Measurements from ENCODE around the gene IFRD2. TPM values are rescaled to one million over a fixed set of nuclear protein-coding genes. Genes with fewer than 3 reads are reported as not detected.
"Not testable (repeated sequence)": the region's sequence is repeated elsewhere in the genome, so short reads cannot be mapped to it uniquely, and the experiment has no call there.

IFRD2 gene
- total and polyA plus RNA-seq, 4 donors, result 34.6 to 58.8 (median 47.0) TPM

GRCh38 chr3:50245831-50246516 lies 46.3 kb downstream of the IFRD2 start:
- WGBS, 2 donors, result 1 to 2% methylated on average over 20 to 25 of the region's 25 CpGs
- H3K27me3 ChIP-seq (ENCODE audit: control insufficient read depth in 1 of 2, insufficient read depth in 2 of 2, low read length in 1 of 2), result no peaks in the 10 kb centered on the region
- intact Hi-C loops (cut with DNase I), result loop anchor here in 1 of 2 donors (2.0 kb wide), 1 partner anchor 19 kb away; no protein-coding TSS in a partner anchor

DNA sequence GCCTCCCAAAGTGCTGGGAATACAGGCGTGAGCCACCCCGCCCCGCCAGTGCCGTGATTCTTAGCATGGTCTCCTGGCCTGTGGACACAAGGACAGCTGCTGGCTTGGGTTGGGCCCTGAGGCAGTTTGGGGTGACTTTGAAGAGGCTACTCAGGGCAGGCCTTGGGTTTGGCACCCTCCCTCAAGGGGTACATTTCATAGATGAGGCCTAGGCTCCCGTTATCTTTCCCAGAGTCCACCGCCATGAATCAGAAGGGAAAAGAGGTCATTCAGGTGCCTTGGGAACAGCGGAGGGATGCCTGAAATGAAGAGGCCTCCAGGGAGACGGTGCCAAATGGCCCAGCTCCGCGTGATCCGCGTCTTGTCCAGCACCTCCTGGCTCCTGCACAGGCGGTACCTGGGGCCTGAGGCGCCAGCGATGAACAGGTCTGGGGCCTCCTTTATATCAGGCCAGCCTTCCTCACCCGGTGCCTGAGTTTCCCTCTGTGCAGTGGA lies 46.9 kb downstream of the IFRD2 start:
- peaks cover 0 to 2% of the 10 kb centered on the region in 2 donors for H3K4me1 ChIP-seq (ENCODE audit: control insufficient read depth in 1 of 2, insufficient read depth in 2 of 2, low read length in 2 of 2)
- ATAC-seq (ENCODE audit: low FRiP score), result no peak
- H3K27ac ChIP-seq (ENCODE audit: low read depth in 1 of 2, low read length in 2 of 2), result no peak overlapping the region
- intact Hi-C loops (cut with DNase I), result loop anchor here in 1 of 2 donors (2.0 kb wide), 1 partner anchor 18 kb away; no protein-coding TSS in a partner anchor
- H3K27me3 ChIP-seq (ENCODE audit: control insufficient read depth in 1 of 2, insufficient read depth in 2 of 2, low read length in 1 of 2), result no peaks in the 10 kb centered on the region
- no peaks in the 10 kb centered on the region for H3K9me3 ChIP-seq (ENCODE audit: control insufficient read depth, low read length)
- DNase-seq, result peak in 1 of 2 donors; percentile 50
- no peaks in the 10 kb centered on the region for H3K36me3 ChIP-seq (ENCODE audit: control insufficient read depth in 1 of 2, insufficient read depth in 2 of 2, low read length in 1 of 2)
- no peak overlapping the region for H3K4me3 ChIP-seq (ENCODE audit: low read length in 2 of 2)
- WGBS, 2 donors, result 50 to 55% methylated on average over 15 to 16 of the region's 16 CpGs

More at GRCh38 chr3:50245831-50246516, 46.3 kb downstream of the IFRD2 start:
- H3K9me3 ChIP-seq (ENCODE audit: control insufficient read depth, low read length), result no peaks in the 10 kb centered on the region
- peak overlapping the region in 1 of 2 donors; percentile 30 for H3K27ac ChIP-seq (ENCODE audit: low read depth in 1 of 2, low read length in 2 of 2)
- H3K36me3 ChIP-seq (ENCODE audit: control insufficient read depth in 1 of 2, insufficient read depth in 2 of 2, low read length in 1 of 2), result no peaks in the 10 kb centered on the region
- H3K4me3 ChIP-seq (ENCODE audit: low read length in 2 of 2), result no peak overlapping the region
- H3K4me1 ChIP-seq (ENCODE audit: control insufficient read depth in 1 of 2, insufficient read depth in 2 of 2, low read length in 2 of 2), result peaks cover 0 to 2% of the 10 kb centered on the region in 2 donors
- ATAC-seq (ENCODE audit: low FRiP score) (peak; percentile 90), DNase-seq (peak; percentile 95 to 98)

GRCh38 chr3:50244813-50245212 lies 47.4 kb downstream of the IFRD2 start:
- 77 to 78% methylated on average over 6 of the region's 6 CpGs for WGBS, 2 donors
- not testable (repeated sequence) for H3K36me3 ChIP-seq (ENCODE audit: control insufficient read depth in 1 of 2, insufficient read depth in 2 of 2, low read length in 1 of 2); H3K9me3 ChIP-seq (ENCODE audit: control insufficient read depth, low read length); H3K27ac ChIP-seq (ENCODE audit: low read depth in 1 of 2, low read length in 2 of 2); H3K27me3 ChIP-seq (ENCODE audit: control insufficient read depth in 1 of 2, insufficient read depth in 2 of 2, low read length in 1 of 2); H3K4me1 ChIP-seq (ENCODE audit: control insufficient read depth in 1 of 2, insufficient read depth in 2 of 2, low read length in 2 of 2); H3K4me3 ChIP-seq (ENCODE audit: low read length in 2 of 2); ATAC-seq (ENCODE audit: low FRiP score)
- intact Hi-C loops (cut with DNase I), result loop anchor here in 1 of 2 donors (2.0 kb wide), 1 partner anchor 18 kb away; no protein-coding TSS in a partner anchor
- DNase-seq, result peak in 1 of 2 donors; percentile 51

GRCh38 chr3:50243543-50243895 lies 48.7 kb downstream of the IFRD2 start:
- Histone ChIP-seq H3K4me1 (ENCODE audit: control insufficient read depth in 1 of 2, insufficient read depth in 2 of 2, low read length in 2 of 2) (peaks cover 0 to 2% of the 10 kb centered on the region in 2 donors), H3K36me3 (ENCODE audit: control insufficient read depth in 1 of 2, insufficient read depth in 2 of 2, low read length in 1 of 2) (no peaks in the 10 kb centered on the region), H3K9me3 (ENCODE audit: control insufficient read depth, low read length) (no peaks in the 10 kb centered on the region), H3K27ac (ENCODE audit: low read depth in 1 of 2, low read length in 2 of 2) (peak overlapping the region in 1 of 2 donors; percentile 29), H3K27me3 (ENCODE audit: control insufficient read depth in 1 of 2, insufficient read depth in 2 of 2, low read length in 1 of 2) (no peaks in the 10 kb centered on the region), H3K4me3 (ENCODE audit: low read length in 2 of 2) (no peak overlapping the region)
- intact Hi-C loops (cut with DNase I), result no loop called here
- ATAC-seq (ENCODE audit: low FRiP score) (no peak), DNase-seq (no peak)
- 52 to 60% methylated on average over 4 of the region's 4 CpGs for WGBS, 2 donors

DNA sequence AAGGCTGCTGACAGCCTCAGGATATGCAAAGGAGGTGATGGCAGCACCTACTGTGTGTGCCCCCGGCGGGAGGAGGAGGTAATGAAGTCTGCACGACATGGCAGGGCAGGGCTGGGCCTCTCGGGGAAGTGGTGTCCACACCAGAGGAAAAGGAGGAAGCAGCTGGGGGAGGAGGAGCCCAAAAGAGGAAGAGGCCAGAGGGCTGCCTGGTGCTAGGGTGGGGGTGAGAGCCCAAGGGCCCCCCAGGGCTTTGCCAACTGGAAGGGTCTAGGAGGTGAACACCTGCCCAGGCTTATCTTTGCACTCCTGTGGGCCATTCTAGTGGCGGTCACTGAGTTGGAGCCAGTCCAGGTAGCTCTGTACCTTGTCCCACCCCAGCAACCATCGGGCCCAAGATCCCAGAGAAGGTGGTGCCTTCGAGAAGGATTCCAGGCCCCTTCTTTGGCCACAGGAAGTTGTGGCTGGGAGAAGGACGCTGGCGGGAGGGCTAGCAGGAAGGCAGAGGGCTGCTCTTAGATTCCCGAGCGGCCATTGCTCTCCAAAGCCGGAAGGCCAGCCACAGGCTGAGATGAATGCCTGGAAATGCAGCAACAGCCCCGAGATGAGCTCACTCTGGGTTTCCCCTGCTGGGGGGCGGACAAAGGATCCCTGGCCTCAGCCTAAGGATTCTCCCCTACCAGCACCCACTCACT lies 49.2 kb downstream of the IFRD2 start:
- ATAC-seq (ENCODE audit: low FRiP score) (peak; percentile 6), DNase-seq (peak; percentile 85 to 91)
- peaks cover 0 to 2% of the 10 kb centered on the region in 2 donors for H3K4me1 ChIP-seq (ENCODE audit: control insufficient read depth in 1 of 2, insufficient read depth in 2 of 2, low read length in 2 of 2)
- H3K9me3 ChIP-seq (ENCODE audit: control insufficient read depth, low read length), result no peaks in the 10 kb centered on the region
- H3K36me3 ChIP-seq (ENCODE audit: control insufficient read depth in 1 of 2, insufficient read depth in 2 of 2, low read length in 1 of 2), result no peaks in the 10 kb centered on the region
- 29 to 37% methylated on average over 14 of the region's 14 CpGs for WGBS, 2 donors
- peak overlapping the region in 1 of 2 donors; percentile 54 for H3K27ac ChIP-seq (ENCODE audit: low read depth in 1 of 2, low read length in 2 of 2)
- no peak overlapping the region for H3K4me3 ChIP-seq (ENCODE audit: low read length in 2 of 2)
- intact Hi-C loops (cut with DNase I), result no loop called here
- no peaks in the 10 kb centered on the region for H3K27me3 ChIP-seq (ENCODE audit: control insufficient read depth in 1 of 2, insufficient read depth in 2 of 2, low read length in 1 of 2)

DNA sequence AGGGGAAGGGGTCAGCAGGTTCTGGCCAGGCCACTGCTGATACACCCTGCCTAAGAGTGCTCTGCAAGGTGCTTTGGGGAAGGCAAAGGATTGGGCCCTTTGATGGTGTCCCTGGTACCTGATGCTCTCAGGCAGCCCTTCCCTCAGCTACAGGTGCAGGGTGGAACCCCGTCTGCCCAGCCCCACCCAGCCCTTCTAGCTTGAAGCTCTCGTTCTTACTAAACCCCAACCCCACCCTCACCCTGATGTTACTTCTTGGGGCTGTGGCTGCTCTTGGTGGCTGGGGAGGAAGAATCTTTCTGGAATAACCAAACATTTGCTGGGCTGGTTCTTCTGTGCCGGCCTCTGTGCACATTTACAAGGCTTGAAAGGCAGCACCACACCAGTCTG lies 49.9 kb downstream of the IFRD2 start:
- DNase-seq (no peak), ATAC-seq (ENCODE audit: low FRiP score) (no peak)
- WGBS, 2 donors, result 51% methylated on average over 3 of the region's 3 CpGs
- peak overlapping the region in 1 of 2 donors; percentile 54 for H3K27ac ChIP-seq (ENCODE audit: low read depth in 1 of 2, low read length in 2 of 2)
- peaks cover 0 to 2% of the 10 kb centered on the region in 2 donors for H3K4me1 ChIP-seq (ENCODE audit: control insufficient read depth in 1 of 2, insufficient read depth in 2 of 2, low read length in 2 of 2)
- H3K4me3 ChIP-seq (ENCODE audit: low read length in 2 of 2), result no peak overlapping the region
- H3K27me3 ChIP-seq (ENCODE audit: control insufficient read depth in 1 of 2, insufficient read depth in 2 of 2, low read length in 1 of 2), result no peaks in the 10 kb centered on the region
- intact Hi-C loops (cut with DNase I), result no loop called here
- H3K9me3 ChIP-seq (ENCODE audit: control insufficient read depth, low read length), result no peaks in the 10 kb centered on the region
- H3K36me3 ChIP-seq (ENCODE audit: control insufficient read depth in 1 of 2, insufficient read depth in 2 of 2, low read length in 1 of 2), result no peaks in the 10 kb centered on the region

DNA sequence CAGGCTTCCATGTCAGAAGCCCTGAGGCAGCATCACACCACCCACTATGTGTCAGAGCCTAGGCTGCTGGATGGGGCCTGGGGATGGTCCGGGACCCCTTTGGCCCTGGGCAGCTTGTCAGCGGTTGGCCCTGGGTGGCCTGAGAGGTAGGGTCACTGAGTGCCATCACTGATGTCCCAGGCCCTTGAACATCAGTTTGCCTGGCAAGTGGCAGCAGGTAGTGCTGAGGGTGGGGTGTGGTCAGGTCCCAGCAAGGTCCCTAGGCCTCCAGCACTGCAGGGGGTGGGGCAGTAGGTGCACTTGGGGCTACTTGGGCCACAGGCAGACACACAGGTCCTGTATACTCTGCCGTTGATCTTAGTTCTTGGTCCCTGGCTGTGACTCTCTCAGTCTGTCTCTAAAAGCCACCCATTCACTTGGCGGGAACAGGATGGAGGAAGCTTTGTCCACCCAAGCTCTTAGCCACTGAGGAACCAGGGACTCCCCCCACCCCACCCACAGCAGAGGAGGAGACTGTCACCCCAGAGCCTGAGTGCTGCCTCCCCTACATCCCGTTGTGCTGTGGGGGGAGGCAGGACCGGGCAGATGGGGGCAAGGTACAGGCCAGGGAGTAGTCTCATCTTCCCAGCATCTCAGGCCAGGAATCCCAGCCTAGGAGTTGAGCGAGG lies 50.4 kb downstream of the IFRD2 start:
- H3K4me3 ChIP-seq (ENCODE audit: low read length in 2 of 2), result no peak overlapping the region
- WGBS, 2 donors, result 60 to 62% methylated on average over 7 of the region's 7 CpGs
- intact Hi-C loops (cut with DNase I), result no loop called here
- no peaks in the 10 kb centered on the region for H3K36me3 ChIP-seq (ENCODE audit: control insufficient read depth in 1 of 2, insufficient read depth in 2 of 2, low read length in 1 of 2)
- no peaks in the 10 kb centered on the region for H3K27me3 ChIP-seq (ENCODE audit: control insufficient read depth in 1 of 2, insufficient read depth in 2 of 2, low read length in 1 of 2)
- H3K9me3 ChIP-seq (ENCODE audit: control insufficient read depth, low read length), result no peaks in the 10 kb centered on the region
- ATAC-seq (ENCODE audit: low FRiP score) (no peak), DNase-seq (peak in 1 of 2 donors; percentile 45)
- H3K4me1 ChIP-seq (ENCODE audit: control insufficient read depth in 1 of 2, insufficient read depth in 2 of 2, low read length in 2 of 2), result peaks cover 0 to 2% of the 10 kb centered on the region in 2 donors
- H3K27ac ChIP-seq (ENCODE audit: low read depth in 1 of 2, low read length in 2 of 2), result peak overlapping the region in 1 of 2 donors; percentile 9

- Histone ChIP-seq H3K27me3 (ENCODE audit: control insufficient read depth in 1 of 2, insufficient read depth in 2 of 2, low read length in 1 of 2) (no peaks in the 10 kb centered on the region), H3K36me3 (ENCODE audit: control insufficient read depth in 1 of 2, insufficient read depth in 2 of 2, low read length in 1 of 2) (no peaks in the 10 kb centered on the region), H3K4me1 (ENCODE audit: control insufficient read depth in 1 of 2, insufficient read depth in 2 of 2, low read length in 2 of 2) (peaks cover 0 to 2% of the 10 kb centered on the region in 2 donors), H3K27ac (ENCODE audit: low read depth in 1 of 2, low read length in 2 of 2) (peak overlapping the region in 1 of 2 donors; percentile 7), H3K9me3 (ENCODE audit: control insufficient read depth, low read length) (no peaks in the 10 kb centered on the region), H3K4me3 (ENCODE audit: low read length in 2 of 2) (no peak overlapping the region)
- ATAC-seq (ENCODE audit: low FRiP score), result no peak
- 46 to 51% methylated on average over 4 of the region's 4 CpGs for WGBS, 2 donors
- no peak for DNase-seq
- intact Hi-C loops (cut with DNase I), result no loop called here
Measured at GRCh38 chr3:50241163-50241562, 51.1 kb downstream of the IFRD2 start.

Data from aorta (tissue), 5 donors.